ENCODE results near the gene WNT9B.
A peak's percentile ranks its signal among the peaks of the same experiment; 100 is the strongest.
"Not testable (repeated sequence)": the region's sequence is repeated elsewhere in the genome, so short reads cannot be mapped to it uniquely, and the experiment has no call there.

Gene WNT9B

DNA sequence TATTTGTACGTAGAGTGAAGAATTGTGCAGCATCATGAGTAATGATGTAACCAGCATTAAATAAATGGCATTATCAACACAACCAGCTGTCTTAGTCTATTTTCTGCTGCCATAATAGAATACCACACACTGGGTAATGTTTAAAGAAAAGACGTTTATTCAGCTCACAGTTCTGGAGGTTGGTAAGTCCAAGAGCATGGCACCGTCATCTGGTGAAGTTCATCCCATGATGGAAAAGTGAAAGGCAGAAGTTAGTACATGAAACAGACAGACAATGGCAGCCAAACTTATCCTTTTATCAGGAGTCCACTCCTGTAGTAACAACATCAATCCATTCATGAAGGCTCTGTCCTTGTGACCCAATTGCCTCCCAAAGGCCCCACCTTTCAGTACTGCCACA lies 65.2 kb downstream of the WNT9B start:
- DNase-seq, result no peak

DNA sequence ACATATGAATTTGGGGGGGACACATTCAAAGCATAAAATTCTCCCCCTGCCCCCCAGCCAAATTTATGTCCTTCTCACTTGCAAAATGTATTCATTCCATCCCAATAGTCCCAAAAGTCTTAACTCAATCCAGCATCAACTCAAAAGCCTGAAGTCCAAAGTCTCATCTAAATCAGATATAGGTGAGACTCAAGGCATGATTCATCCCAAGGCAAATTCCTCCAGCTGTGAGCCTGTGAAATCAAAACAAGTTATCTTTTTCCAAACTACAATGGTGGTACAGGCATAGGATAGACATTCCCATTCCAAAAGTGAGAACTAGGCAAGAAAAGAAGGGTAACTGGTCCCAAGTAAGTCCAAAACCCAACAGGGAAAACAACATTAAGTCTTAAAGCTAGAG lies 65.7 kb downstream of the WNT9B start:
- no peak for DNase-seq

DNA sequence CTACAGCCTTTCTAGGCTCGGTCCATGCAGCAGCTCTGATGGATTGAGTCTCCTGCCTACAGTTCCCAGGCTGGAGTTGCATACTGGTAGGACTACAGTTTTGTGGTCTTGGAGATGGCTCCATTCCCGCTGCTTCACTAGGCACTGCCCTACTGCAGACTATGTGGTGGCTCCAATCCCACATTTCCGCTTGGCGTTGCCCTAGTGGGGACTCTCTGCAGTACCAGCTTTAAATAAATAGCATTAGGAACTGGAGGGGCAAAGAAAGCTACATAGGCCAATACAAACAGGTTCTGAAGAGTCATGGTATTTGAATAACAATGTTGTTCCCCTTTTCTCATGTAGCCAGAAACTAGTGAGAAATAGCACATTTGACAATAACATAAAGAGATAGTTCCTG lies 66.1 kb downstream of the WNT9B start:
- no peak for DNase-seq

DNA sequence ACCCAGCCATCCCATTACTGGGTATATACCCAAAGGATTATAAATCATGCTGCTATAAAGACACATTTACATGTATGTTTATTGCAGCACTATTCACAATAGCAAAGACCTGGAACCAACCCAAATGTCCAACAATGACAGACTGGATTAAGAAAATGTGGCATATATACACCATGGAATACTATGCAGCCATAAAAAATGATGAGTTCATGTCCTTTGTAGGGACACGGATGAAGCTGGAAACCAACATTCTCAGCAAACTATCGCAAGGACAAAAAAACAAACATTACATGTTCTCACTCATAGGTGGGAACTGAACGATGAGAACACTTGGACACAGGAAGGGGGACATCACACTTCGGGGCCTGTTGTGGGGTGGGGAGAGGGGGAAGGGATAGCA lies 70.6 kb downstream of the WNT9B start:
- not testable (repeated sequence) for DNase-seq

DNA sequence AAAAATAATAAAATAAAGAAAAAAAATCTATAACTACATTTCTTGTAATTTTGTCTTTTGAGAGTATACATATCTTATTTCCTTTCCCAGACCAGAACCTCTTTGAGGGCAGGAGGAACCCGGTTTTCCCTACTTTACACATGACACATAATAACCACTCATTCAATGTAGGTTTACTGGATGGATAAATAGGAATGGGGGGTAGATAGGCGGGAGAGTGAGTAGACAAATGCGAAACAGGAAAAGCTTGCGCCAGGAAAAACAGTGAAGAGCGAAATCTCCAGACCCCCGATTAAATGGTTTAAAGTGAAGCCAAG lies 71.1 kb downstream of the WNT9B start:
- DNase-seq, result no peak

DNA sequence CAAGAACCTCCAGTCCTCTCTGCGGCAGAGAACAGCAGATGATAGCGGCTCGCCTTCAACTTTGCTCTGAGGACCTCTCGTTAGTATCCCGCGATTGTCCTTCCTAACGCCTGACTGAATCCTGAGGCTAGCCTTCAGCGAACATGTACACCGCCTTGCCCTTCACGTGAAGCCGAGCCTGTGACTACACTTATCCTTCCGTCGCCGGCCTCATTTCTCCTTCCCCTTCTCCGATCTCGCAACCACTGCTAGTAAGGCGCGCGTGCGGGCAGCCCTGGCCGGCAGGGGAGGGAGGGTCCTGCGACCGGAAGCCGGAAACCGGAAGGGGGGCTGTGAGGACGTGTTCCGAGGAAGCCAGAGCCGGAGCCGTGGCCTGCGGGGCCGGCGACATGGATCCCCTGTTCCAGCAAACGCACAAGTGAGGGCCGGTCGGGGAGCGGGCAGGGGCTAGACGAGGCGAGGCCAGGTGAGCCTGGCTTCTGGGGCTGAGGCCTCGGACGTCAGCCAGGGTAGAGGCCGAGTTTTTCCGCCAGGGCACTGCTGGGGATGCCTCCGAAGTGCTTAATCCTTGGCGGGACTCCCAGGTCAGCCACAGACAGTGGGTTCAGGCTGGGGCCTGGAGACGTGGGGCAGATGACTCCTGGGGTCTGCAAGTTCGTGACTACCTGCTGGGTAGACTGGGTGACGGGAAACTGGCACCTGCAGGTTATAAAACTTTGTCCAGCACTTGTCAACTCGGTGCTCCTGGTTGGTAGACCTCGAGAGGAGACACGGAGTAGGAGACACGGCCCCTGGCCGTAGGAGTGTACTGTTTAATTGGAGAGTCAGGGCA lies 71.6 kb downstream of the WNT9B start, which contains the start of gene GOSR2:
TSS of gene GOSR2 (plus strand) at position 357 of the 832 bp plus-strand sequence. CDS start at position 390, 33 bp downstream.
- DNase-seq, result peak; percentile 95

DNA sequence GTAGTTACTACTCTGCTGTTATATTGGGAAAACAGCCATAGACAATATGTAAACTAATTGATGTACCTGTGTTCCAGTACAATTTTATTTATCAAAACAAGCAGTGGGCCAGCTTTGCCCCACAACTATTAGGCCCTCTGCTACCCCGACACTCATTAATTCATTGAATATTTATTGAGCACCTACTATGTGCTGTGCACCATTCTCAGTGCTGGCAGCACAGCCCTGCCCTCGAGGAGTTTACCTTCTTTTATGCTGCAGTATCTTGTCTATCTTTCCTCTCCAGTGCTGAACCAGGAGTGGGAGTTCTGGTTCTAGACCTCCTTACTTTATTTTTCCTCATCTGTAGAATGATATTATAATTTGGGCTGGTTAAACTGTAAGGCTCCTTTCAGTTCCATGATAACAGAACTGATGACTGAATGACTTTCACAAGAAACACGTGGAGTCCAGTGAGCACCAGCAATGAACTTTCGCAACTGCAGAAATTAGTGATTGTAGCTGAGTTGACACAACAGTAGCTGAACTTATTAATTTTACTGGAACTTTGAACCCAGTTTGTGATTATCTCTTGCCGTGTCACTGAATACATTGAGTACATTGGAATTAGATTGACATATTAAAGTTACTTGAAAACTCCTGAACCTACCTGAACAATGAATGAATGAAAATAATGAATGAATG lies 73.9 kb downstream of the WNT9B start:
- DNase-seq, result no peak

DNA sequence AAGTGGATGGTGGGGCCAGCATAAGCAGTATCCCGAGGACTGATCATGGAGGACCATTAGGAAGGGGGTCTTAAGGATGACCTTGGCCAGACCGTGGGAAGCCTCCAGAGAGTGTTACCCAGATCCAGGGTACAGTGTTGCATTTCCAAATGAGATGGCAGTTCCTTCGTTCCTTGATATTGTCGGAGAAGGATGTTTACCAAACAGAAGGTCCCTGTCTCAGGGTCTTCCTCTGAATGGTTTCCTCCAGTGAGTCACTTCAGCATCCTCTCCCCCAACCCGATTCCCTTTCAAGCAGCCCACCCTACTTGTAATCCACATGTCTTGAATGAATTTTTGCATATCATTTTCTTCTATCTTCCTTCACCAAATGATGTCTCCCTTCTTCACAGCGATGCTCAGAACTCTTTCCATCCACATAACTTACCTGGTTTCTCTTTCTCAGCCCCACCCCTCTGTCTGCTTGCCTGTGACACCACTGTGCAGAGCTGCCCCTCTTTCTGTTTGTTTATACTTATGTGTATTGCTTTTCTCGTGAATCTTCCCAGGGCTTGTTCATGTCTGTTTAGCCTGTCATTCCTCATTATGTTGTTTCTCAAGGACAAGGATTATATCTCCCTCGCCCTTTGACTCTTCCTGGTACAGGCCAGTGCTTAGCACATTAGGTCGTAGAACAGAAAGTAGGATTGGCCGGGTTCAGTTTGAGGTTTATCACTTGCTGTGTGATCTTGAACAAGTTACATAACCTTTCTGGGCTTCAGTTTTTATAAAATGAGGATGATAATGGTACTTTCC lies 77.3 kb downstream of the WNT9B start:
- no peak for DNase-seq

DNA sequence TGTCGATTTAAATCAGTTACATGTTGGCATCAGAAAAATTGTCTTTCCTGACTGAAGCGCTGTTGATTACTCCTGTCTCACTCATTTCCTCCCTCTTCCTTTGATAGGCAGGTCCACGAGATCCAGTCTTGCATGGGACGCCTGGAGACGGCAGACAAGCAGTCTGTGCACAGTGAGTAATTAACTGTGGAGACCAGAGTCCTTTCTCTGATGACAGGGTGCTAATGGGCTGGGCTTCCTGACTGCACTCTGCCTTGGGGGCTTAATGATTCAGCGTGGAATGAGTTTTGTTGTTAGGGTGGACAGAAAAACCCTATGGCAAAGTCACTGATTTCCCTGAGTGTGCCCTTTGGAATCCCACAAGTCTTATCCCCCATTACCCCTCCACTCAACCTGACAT lies 78.0 kb downstream of the WNT9B start:
- no peak for DNase-seq

DNA sequence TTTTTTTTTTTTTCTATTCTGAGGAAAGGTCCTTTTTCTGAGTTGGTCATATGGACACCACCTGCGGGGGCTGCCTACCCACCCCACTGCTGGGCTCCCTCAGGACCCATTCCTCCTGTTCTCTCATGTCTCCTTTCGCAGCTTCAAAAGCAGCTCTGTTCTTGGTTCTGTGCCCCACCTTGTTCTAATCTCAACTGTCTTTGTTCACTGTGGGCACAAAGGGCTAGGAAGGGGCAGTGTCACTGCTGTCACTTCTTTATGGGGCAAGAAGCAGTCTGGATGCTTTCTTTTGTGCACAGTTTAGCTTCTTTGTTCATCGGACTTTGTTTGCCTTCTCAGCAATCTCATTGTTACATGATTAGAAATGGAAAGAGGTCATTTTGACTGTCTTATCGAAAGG lies 78.7 kb downstream of the WNT9B start:
- no peak for DNase-seq

DNA sequence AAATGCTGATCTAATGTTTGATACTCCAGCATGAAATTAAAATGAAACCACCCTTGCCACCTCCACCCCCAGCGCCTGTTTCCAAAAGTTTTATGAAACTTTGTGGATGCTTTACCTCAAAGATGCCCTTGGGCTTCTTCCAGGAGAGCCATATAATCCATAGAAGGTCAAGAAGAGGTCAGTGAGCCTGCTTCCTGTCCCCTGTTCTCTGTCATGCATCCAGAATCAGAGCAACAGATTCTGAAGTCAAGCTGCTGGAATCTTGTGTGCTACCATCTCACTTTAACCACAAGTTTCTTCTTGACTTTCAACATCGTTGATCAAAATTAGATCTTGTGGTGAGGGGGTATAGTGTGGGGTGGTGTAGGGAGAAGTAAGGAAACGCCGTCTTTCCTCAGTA lies 80.2 kb downstream of the WNT9B start:
- DNase-seq, result no peak

DNA sequence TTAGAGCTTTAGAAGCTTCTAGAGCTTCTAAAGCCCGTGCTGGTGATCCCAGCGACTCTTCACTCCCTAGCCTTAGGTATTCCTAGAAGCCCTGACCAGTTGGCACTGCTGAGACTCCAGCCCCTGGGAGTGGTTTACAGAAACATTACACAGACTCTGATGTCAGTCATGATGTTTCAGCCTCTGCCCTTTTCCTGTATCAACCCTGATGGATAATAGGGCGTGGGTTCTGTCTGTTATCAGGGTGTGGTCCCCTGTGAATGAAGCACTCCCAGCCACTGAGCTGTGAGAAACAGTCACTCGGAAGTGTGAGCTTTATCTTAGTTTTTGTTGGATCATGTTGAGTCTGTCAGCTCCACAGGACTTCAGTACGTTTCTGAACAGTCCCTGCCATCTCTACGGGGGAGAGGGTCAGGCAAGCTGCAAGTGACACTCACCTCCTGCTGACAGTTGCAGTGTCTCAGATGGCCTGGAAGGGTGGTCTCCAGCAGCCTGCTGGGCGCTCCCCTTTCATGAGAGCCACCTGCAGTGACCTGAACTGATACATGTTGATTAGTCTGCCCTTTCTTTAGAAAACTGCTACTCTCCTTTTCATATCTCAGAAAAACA lies 84.4 kb downstream of the WNT9B start:
- no peak for DNase-seq
